IMR-90 (cell line): Measurements from ENCODE around the gene FOXP1. TPM values are rescaled to one million over a fixed set of nuclear protein-coding genes. Genes with fewer than 3 reads are reported as not detected.

ENCODE experiments used
- ATAC-seq: fragments of 200-7000 bp; cut with Tn5 transposase; 2 replicates; pipeline ENCODE4 v1.9.1; 2020; ENCODE audit warnings: low read depth, mild to moderate bottlenecking, moderate library complexity
- BruUV-seq: library from RNA; stranded (reverse); fragments of 400-500 nt; replicated peaks from 2 replicates; lab custom pipeline; 2021; lab: Mats Ljungman, UMichigan
- CTCF ChIA-PET: fragments of 300-600 bp; formaldehyde crosslinking; extraction: SDS; loops from one replicate; lab custom pipeline; 2021; ENCODE audit warnings: antibody characterized with exemption; lab: Yijun Ruan, JAX
- POLR2A ChIA-PET: fragments of 300-600 bp; sonication (Branson Sonifier 250); formaldehyde crosslinking; loops from one replicate; lab custom pipeline; 2022; ENCODE audit warnings: antibody characterized with exemption; ENCODE audit not compliant: unreplicated experiment; lab: Charles Lee
- DNase-seq: peaks from one replicate; pipeline ENCODE4 v3.0.0; 2013
- H2AFZ ChIP-seq: replicated peaks from 2 replicates; pipeline ENCODE3; 2013; ENCODE audit warnings: low read length, mild to moderate bottlenecking; ENCODE audit not compliant: poor library complexity
- H2AK5ac ChIP-seq: 2 replicates; pipeline ENCODE4 v1.6.1; 2013; ENCODE audit warnings: low read depth, low read length, inconsistent platforms
- H2AK9ac ChIP-seq: replicated peaks from 2 replicates; pipeline ENCODE3; 2013; ENCODE audit warnings: mild to moderate bottlenecking, low read depth, low read length, moderate library complexity; ENCODE audit not compliant: poor library complexity
- H2BK120ac ChIP-seq: 2 replicates; pipeline ENCODE4 v1.6.1; 2013; ENCODE audit warnings: low read depth, low read length, inconsistent platforms
- H2BK15ac ChIP-seq: 3 replicates; pipeline ENCODE4 v1.6.1; 2013; ENCODE audit warnings: low read depth, low read length, inconsistent platforms
- H2BK20ac ChIP-seq: 2 replicates; pipeline ENCODE4 v1.6.1; 2013; ENCODE audit warnings: low read depth, mild to moderate bottlenecking, inconsistent platforms, low read length, moderate library complexity
- H2BK5ac ChIP-seq: 2 replicates; pipeline ENCODE4 v1.6.1; 2013; ENCODE audit warnings: mild to moderate bottlenecking, low read depth, low read length, inconsistent platforms; ENCODE audit not compliant: poor library complexity, severe bottlenecking
- H3K14ac ChIP-seq: replicated peaks from 2 replicates; pipeline ENCODE4 v1.6.1; 2013; ENCODE audit warnings: low read depth, low read length, inconsistent platforms
- H3K18ac ChIP-seq: 2 replicates; pipeline ENCODE4 v1.6.1; 2013; ENCODE audit warnings: low read depth, low read length, control low read depth
- H3K23ac ChIP-seq: 2 replicates; pipeline ENCODE4 v1.6.1; 2013; ENCODE audit warnings: low read depth, low read length, inconsistent platforms
- H3K27ac ChIP-seq: 2 replicates; pipeline ENCODE4 v1.5.1; 2013; ENCODE audit warnings: mild to moderate bottlenecking, control low read depth, low read length; ENCODE audit not compliant: insufficient read depth
- H3K27me3 ChIP-seq: 2 replicates; pipeline ENCODE4 v1.6.1; 2013; ENCODE audit warnings: low read length; ENCODE audit not compliant: control insufficient read depth, insufficient read depth
- H3K36me3 ChIP-seq: 2 replicates; pipeline ENCODE4 v1.6.1; 2013; ENCODE audit warnings: low read length, mixed read lengths; ENCODE audit not compliant: control insufficient read depth, insufficient read depth
- H3K4ac ChIP-seq: 2 replicates; pipeline ENCODE4 v1.6.1; 2013; ENCODE audit warnings: low read depth, low read length, inconsistent platforms
- H3K4me1 ChIP-seq: 2 replicates; pipeline ENCODE4 v1.6.1; 2013; ENCODE audit warnings: low read length, mixed read lengths; ENCODE audit not compliant: control insufficient read depth, insufficient read depth
- H3K4me2 ChIP-seq: 2 replicates; pipeline ENCODE4 v1.6.1; 2013; ENCODE audit warnings: low read depth, mild to moderate bottlenecking, control low read depth, low read length, moderate library complexity
- H3K4me3 ChIP-seq: 2 replicates; pipeline ENCODE4 v1.5.1; 2013; ENCODE audit warnings: low read depth, mild to moderate bottlenecking, control low read depth, low read length, moderate library complexity; ENCODE audit not compliant: insufficient read depth
- H3K56ac ChIP-seq: 2 replicates; pipeline ENCODE4 v1.6.1; 2013; ENCODE audit warnings: low read length, inconsistent platforms; ENCODE audit not compliant: insufficient read depth; ENCODE audit errors: extremely low read depth
- H3K79me1 ChIP-seq, 2 experiments: 2 replicates each; pipeline ENCODE4 v1.6.1; 2013; ENCODE audit warnings: low read length in 2 of 2, inconsistent platforms in 1 of 2, low read depth in 1 of 2
- H3K9ac ChIP-seq: 2 replicates; pipeline ENCODE4 v1.6.1; 2013; ENCODE audit warnings: low read depth, low read length, control low read depth
- H3K9me1 ChIP-seq: 2 replicates; pipeline ENCODE4 v1.6.1; 2013; ENCODE audit warnings: low read length, inconsistent platforms; ENCODE audit not compliant: insufficient read depth
- H3K9me3 ChIP-seq: 2 replicates; pipeline ENCODE4 v1.6.1; 2013; ENCODE audit warnings: low read length; ENCODE audit not compliant: control insufficient read depth, insufficient read depth
- H4K20me1 ChIP-seq: 2 replicates; pipeline ENCODE4 v1.6.1; 2013; ENCODE audit warnings: low read length, inconsistent platforms; ENCODE audit not compliant: insufficient read depth
- H4K5ac ChIP-seq: 2 replicates; pipeline ENCODE4 v1.6.1; 2013; ENCODE audit warnings: mild to moderate bottlenecking, low read depth, low read length, control low read depth
- H4K8ac ChIP-seq, 2 experiments: 2 replicates each; pipeline ENCODE4 v1.6.1; 2013; ENCODE audit warnings: low read depth in 2 of 2, low read length in 2 of 2, control low read depth in 1 of 2, inconsistent platforms in 1 of 2
- H4K91ac ChIP-seq: 2 replicates; pipeline ENCODE4 v1.6.1; 2013; ENCODE audit warnings: low read depth, low read length, inconsistent platforms; ENCODE audit not compliant: insufficient read depth
- FOS ChIP-seq: fragments of 150-350 bp; IDR thresholded peaks from 2 replicates; pipeline ENCODE4 v1.6.1; 2016; ENCODE audit warnings: low read depth, low read length
- NFE2L2 ChIP-seq: fragments of 150-350 bp; IDR thresholded peaks from 2 replicates; pipeline ENCODE4 v1.6.1; 2016; ENCODE audit warnings: low read depth, mild to moderate bottlenecking, low read length
- WGBS, 2 experiments: methylation state at CpG; one replicate each; pipeline versions ENCODE4 v1.1.5 to v1.1.7; 2013; ENCODE audit warnings: missing lambda C conversion rate in 2 of 2; ENCODE audit not compliant: insufficient read length in 1 of 2; ENCODE audit errors: extremely low coverage in 2 of 2; 5-methylcytosine and 5-hydroxymethylcytosine counted together
- dilution Hi-C: fragments of 300-500 bp; cut with HindIII; formaldehyde crosslinking; loops from one replicate; pipeline ENCODE4 v1.14.3; 2018; ENCODE audit warnings: low sequenced_read_pairs; ENCODE audit not compliant: unreplicated experiment
- in situ Hi-C: fragments of 300-500 bp; cut with MboI; formaldehyde crosslinking; loops from 3 replicates; pipeline ENCODE4 v1.14.3; 2019; ENCODE audit warnings: low sequenced_read_pairs, inconsistent platforms, mixed read lengths
- intact Hi-C: fragments of 100-400 bp; cut with micrococcal nuclease; formaldehyde crosslinking; loops from 2 replicates; pipeline ENCODE4 v1.10.0; 2022
- polyA plus RNA-seq, 3 experiments: library from polyadenylated mRNA; depleted of rRNA; stranded (reverse); fragments of >200 nt; gene quantifications; 2 replicates each; pipeline ENCODE4 v1.2.3, GENCODE V29; 2012; ENCODE audit warnings: low replicate concordance in 1 of 3
- total RNA-seq: library from RNA; depleted of rRNA; stranded (reverse); fragments of >200 nt; gene quantifications from 2 replicates; pipeline ENCODE4 v1.2.3, GENCODE V29; 2012

The FOXP1 gene
- total and polyA plus RNA-seq, 2 of the 4 experiments (the other 2 are of a cell fraction) = 37.0 to 132 TPM

- no peak overlapping the region for H3K4ac ChIP-seq
- CTCF ChIA-PET = interaction anchor here (1.1 kb wide), 1 partner anchor 169 kb away, joined by 3 read pairs; no protein-coding TSS in a partner anchor
- no peak overlapping the region for H3K23ac ChIP-seq
- H3K9me1 ChIP-seq = peaks cover 2% of the 10 kb centered on the region
- no peak overlapping the region for H3K4me2 ChIP-seq
- H3K27ac ChIP-seq = no peak overlapping the region
- H3K56ac ChIP-seq = no peak overlapping the region
- intact Hi-C loops = no loop called here
- H4K5ac ChIP-seq = no peak overlapping the region
- H4K91ac ChIP-seq = no peak overlapping the region
- no peaks in the 10 kb centered on the region for H3K9me3 ChIP-seq
- no peaks in the 10 kb centered on the region for H3K36me3 ChIP-seq
- no peak for TF ChIP-seq FOS
- TF ChIP-seq NFE2L2 = no peak
- no peak overlapping the region for H3K18ac ChIP-seq
- no peak overlapping the region for H4K8ac ChIP-seq
- peaks cover 12 to 54% of the 10 kb centered on the region in 2 experiments for H3K79me1 ChIP-seq
- H3K9ac ChIP-seq = no peak overlapping the region
- dilution Hi-C loops = no loop called here
- ATAC-seq = no peak
- no peak overlapping the region for H2BK15ac ChIP-seq
- H2AK5ac ChIP-seq = no peak overlapping the region
- no peak overlapping the region for H2BK120ac ChIP-seq
- no CpG with 5 or more reads among the region's 8 CpGs for WGBS, 2 experiments
- no peak overlapping the region for H2BK20ac ChIP-seq
- H3K4me1 ChIP-seq = no peaks in the 10 kb centered on the region
- H3K4me3 ChIP-seq = no peak overlapping the region
- in situ Hi-C loops = no loop called here
- no peak for DNase-seq
- H2AK9ac ChIP-seq = no peak overlapping the region
- H2BK5ac ChIP-seq = no peak overlapping the region
- 0 out of 2 replicates have a peak, but pooled peaks cover 2% of the 10 kb centered on the region for H4K20me1 ChIP-seq
- no peak overlapping the region for H2AFZ ChIP-seq
- no peaks in the 10 kb centered on the region for H3K27me3 ChIP-seq
- BruUV-seq = no TSS peak
- POLR2A ChIA-PET = no interaction called here
- no peak overlapping the region for H3K14ac ChIP-seq
Observed at GRCh38 chr3:71416876-71417275, 166.7 kb downstream of the FOXP1 start.
